H1 (cell line): ENCODE data around the gene C5AR2. TPM values are rescaled to one million over a fixed set of nuclear protein-coding genes. Genes with fewer than 3 reads are reported as not detected.
A peak's percentile ranks its signal among the peaks of the same experiment; 100 is the strongest.

Experiments used
- CHD7 ChIP-seq: fragments of 300-600 bp; sonication (generic); IDR thresholded peaks from 2 replicates; pipeline ENCODE4 v1.7.1; 2012; ENCODE audit warnings: low read length, moderate library complexity, mild to moderate bottlenecking, inconsistent platforms; ENCODE audit not compliant: insufficient replicate concordance
- CREB1 ChIP-seq: IDR thresholded peaks from 2 replicates; pipeline ENCODE4 v1.6.1; 2012; ENCODE audit warnings: inconsistent platforms
- CTCF ChIP-seq, 3 experiments: IDR thresholded peaks; 1 replicate in 2 of 3; 2 replicates in 1 of 3; pipeline versions ENCODE4 v1.5.1 to v1.6.1; 2011; ENCODE audit warnings: low read length in 3 of 3, mild to moderate bottlenecking in 3 of 3, inconsistent platforms in 2 of 3, low read depth in 1 of 3, moderate library complexity in 1 of 3; ENCODE audit not compliant: insufficient read depth in 1 of 3; ENCODE audit errors: control extremely low read depth in 1 of 3
- NRF1 ChIP-seq: IDR thresholded peaks from 2 replicates; pipeline ENCODE4 v1.6.1; 2011; ENCODE audit warnings: mild to moderate bottlenecking, low read depth, low read length, improper control_type of control experiment
- USF2 ChIP-seq: IDR thresholded peaks from 2 replicates; pipeline ENCODE4 v1.6.1; 2011; ENCODE audit warnings: low read length, improper control_type of control experiment
- polyA plus RNA-seq, 7 experiments: library from polyadenylated mRNA; depleted of rRNA in 3 of 7; stranded (reverse) in 5 of 7; unstranded in 2 of 7; fragments of >200 nt in 5 of 7; fragments of 200-250 nt in 2 of 7; gene quantifications; 1 replicate in 5 of 7; 2 replicates in 1 of 7; 4 replicates in 1 of 7; pipeline versions ENCODE4 v1.2.1 to v1.2.3, GENCODE V29; 2011 to 2013; ENCODE audit warnings: missing spikeins in 2 of 7, mixed read lengths in 2 of 7
- total RNA-seq: library from RNA; stranded (reverse); fragmentation: NEBNext Ultra II Directional; extraction: Animal tissue kit (Norgen Biotek cat#: 25700); gene quantifications from 2 replicates; pipeline ENCODE4 v1.2.1, GENCODE V29; 2021

Gene C5AR2
- total and polyA plus RNA-seq, 2 of the 8 experiments (the other 6 are each of a cell fraction or from before 2014, with no cell fraction given), result 0.08 to 0.15 TPM

GRCh38 chr19:47348819-47349795 is 17.1 kb downstream of the C5AR2 start, which contains the start of gene DHX34 (continued):
- no peak for TF ChIP-seq CHD7
- TF ChIP-seq NRF1, result peak; percentile 93
- TF ChIP-seq USF2, result peak; percentile 61
- peak; percentile 85 to 99 (median 92) for TF ChIP-seq CTCF (IDR thresholded peaks at IDR 0.05; ENCODE audit: control extremely low read depth in 1 of 3, insufficient read depth in 1 of 3, low read depth in 1 of 3, low read length in 3 of 3)
- TF ChIP-seq CREB1, result no peak; the same call in 1 of the 2 replicates
